A204.1 (cell line): ENCODE data around the gene MTARC2.

Source experiments
- FAIRE-seq: peaks from 2 replicates; lab custom pipeline; 2012; peaks lifted over from hg19 to GRCh38; lab: Jason Lieb, UNC

The MTARC2 gene

DNA sequence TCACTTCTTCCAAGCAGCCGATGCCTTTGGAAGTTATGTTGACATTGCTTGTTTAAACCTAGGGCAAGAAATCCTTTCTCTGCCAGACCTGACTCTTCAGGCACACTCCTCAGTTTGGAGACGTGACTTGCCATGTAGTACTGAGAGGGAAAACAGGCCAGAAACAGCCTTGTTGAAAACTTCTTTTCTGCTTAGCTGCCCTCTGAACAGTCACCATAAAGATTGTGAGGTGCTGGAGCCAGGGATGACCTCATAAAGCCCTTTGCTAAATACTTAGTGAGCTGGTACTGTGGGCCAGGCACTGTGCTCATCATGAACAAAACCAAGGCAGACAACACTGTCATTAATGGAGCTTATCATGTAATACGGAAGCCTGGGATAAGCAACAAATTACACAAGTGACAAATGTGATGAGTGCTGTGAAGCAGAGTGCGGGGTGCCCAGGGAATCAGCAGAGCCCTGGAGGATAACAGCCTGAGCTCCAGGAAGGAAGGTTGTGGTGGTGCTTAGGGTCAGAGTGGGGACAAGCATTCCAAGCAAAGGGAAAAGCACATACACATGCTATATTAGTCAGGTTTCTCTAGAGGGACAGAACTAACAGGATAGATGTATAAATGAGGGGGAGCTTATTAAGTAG is 80.9 kb downstream of the MTARC2 start:
- FAIRE-seq, result no peak

DNA sequence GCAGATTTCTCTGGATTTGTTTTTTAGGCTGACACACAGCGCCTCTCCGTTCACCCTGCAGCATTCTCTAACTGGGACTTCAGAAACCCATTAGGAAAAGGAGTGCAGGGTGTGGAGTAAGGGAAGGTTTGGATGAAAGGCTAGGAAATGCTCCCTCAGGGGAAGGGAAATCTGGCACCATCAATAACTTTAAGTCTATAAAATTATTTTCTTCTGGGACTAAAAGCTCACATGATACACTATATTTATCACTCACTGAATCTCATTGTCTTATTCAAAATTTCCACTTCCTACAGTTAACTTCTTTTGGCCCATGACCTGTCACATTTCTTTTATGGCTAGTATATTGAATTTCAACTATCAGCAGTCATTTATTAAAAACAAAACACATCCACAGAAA is 85.3 kb downstream of the MTARC2 start:
- no peak for FAIRE-seq
